GM19023 (cell line): Measurements from ENCODE around the gene ADRA2A.

Source experiments
- ATAC-seq: cut with Tn5 transposase; IDR thresholded peaks from one replicate; pipeline ENCODE4 v1.9.1; 2021; ENCODE audit warnings: mild to moderate bottlenecking, moderate library complexity; ENCODE audit not compliant: unreplicated experiment

The ADRA2A gene

GRCh38 chr10:111076682-111077478 lies at the start of gene ADRA2A:
ADRA2A (plus strand) TSS chr10:111077029; CDS start chr10:111077997, 968 bp downstream.
- peak; percentile 25 for ATAC-seq

- no peak for ATAC-seq
Observed at GRCh38 chr10:111030042-111030750, 46.6 kb upstream of the ADRA2A start.

- no peak for ATAC-seq
Observed at GRCh38 chr10:111034598-111035310, 42.1 kb upstream of the ADRA2A start.

- ATAC-seq: no peak
Observed at GRCh38 chr10:111035542-111035941, 41.3 kb upstream of the ADRA2A start.

- no peak for ATAC-seq
Observed at GRCh38 chr10:111037858-111038257, 39.0 kb upstream of the ADRA2A start.

- ATAC-seq: no peak
Observed at GRCh38 chr10:111039522-111039921, 37.3 kb upstream of the ADRA2A start.

GRCh38 chr10:111057006-111057405 lies 19.8 kb upstream of the ADRA2A start:
- no peak for ATAC-seq

- no peak for ATAC-seq
Observed at GRCh38 chr10:111063471-111063870, 13.4 kb upstream of the ADRA2A start.

- no peak for ATAC-seq
Observed at GRCh38 chr10:111072232-111072631, 4.6 kb upstream of the ADRA2A start.

- ATAC-seq: peak; percentile 16
Observed at GRCh38 chr10:111075577-111076185, 1.1 kb upstream of the ADRA2A start.

- ATAC-seq: peak; percentile 69
Observed at GRCh38 chr10:111076191-111076681, 593 bp upstream of the ADRA2A start.

GRCh38 chr10:111077479-111077784 lies 603 bp downstream of the ADRA2A start:
- ATAC-seq: no peak

GRCh38 chr10:111077785-111078504 lies 1.1 kb downstream of the ADRA2A start:
- ATAC-seq: no peak

GRCh38 chr10:111078505-111079185 lies 1.8 kb downstream of the ADRA2A start:
- ATAC-seq: no peak

GRCh38 chr10:111079241-111079760 lies 2.5 kb downstream of the ADRA2A start:
- no peak for ATAC-seq

- no peak for ATAC-seq
Observed at GRCh38 chr10:111079781-111080180, 3.0 kb downstream of the ADRA2A start.

GRCh38 chr10:111080224-111080623 lies 3.4 kb downstream of the ADRA2A start:
- no peak for ATAC-seq

GRCh38 chr10:111081595-111081994 lies 4.8 kb downstream of the ADRA2A start:
- ATAC-seq: no peak

- ATAC-seq: no peak
Observed at GRCh38 chr10:111082102-111082975, 5.5 kb downstream of the ADRA2A start.
